Frontal cortex (tissue), 4 donors: ENCODE data around the gene SMIM43. TPM values are rescaled to one million over a fixed set of nuclear protein-coding genes. Genes with fewer than 3 reads are reported as not detected.
"Not testable (repeated sequence)": the region's sequence is repeated elsewhere in the genome, so short reads cannot be mapped to it uniquely, and the experiment has no call there.

Experiments
- DNase-seq, 2 donors: peaks; one replicate each; pipeline ENCODE4 v3.0.0; 2012; ENCODE audit warnings: low spot score in 2 of 2
- FAIRE-seq: peaks from 2 replicates; lab custom pipeline; 2012; peaks lifted over from hg19 to GRCh38; lab: Jason Lieb, UNC
- total RNA-seq: library from RNA; depleted of rRNA; stranded (reverse); fragments of >200 nt; gene quantifications from one replicate; pipeline ENCODE4 v1.2.3, GENCODE V29; 2014
- donor health status: control.
- donor health status: control.
- donor health status: control.

SMIM43 gene
- total RNA-seq, 1 donor from 2014 or later, result 4.5 TPM

- FAIRE-seq, result no peak
- DNase-seq, result no peak
Measured at GRCh38 chr4:121784975-121785374, 20.0 kb upstream of the SMIM43 start.

GRCh38 chr4:121784401-121784800 is 19.4 kb upstream of the SMIM43 start:
- DNase-seq, result no peak

GRCh38 chr4:121783210-121783609 is 18.2 kb upstream of the SMIM43 start:
- FAIRE-seq, result no peak
- no peak for DNase-seq

More at GRCh38 chr4:121784401-121784800, 19.4 kb upstream of the SMIM43 start:
- no peak for FAIRE-seq

- DNase-seq (no peak), FAIRE-seq (no peak)
Measured at GRCh38 chr4:121778991-121779628, 14.1 kb upstream of the SMIM43 start.

GRCh38 chr4:121777625-121778024 is 12.7 kb upstream of the SMIM43 start:
- no peak for DNase-seq
- no peak for FAIRE-seq

GRCh38 chr4:121776610-121777401 is 11.8 kb upstream of the SMIM43 start:
- FAIRE-seq (no peak), DNase-seq (no peak)

GRCh38 chr4:121773883-121774282 is 8.9 kb upstream of the SMIM43 start:
- DNase-seq (no peak), FAIRE-seq (no peak)

- FAIRE-seq (no peak), DNase-seq (no peak)
Measured at GRCh38 chr4:121771869-121772268, 6.9 kb upstream of the SMIM43 start.

GRCh38 chr4:121769341-121769740 is 4.4 kb upstream of the SMIM43 start:
- no peak for FAIRE-seq
- DNase-seq, result no peak

- DNase-seq (no peak), FAIRE-seq (no peak)
Measured at GRCh38 chr4:121767166-121767565, 2.2 kb upstream of the SMIM43 start.

- FAIRE-seq, result no peak
- DNase-seq, result no peak
Measured at GRCh38 chr4:121765971-121766538, 1.1 kb upstream of the SMIM43 start.

- FAIRE-seq, result no peak
- DNase-seq, result no peak
Measured at GRCh38 chr4:121765368-121765705, 373 bp upstream of the SMIM43 start.

- FAIRE-seq (no peak), DNase-seq (no peak)
Measured at GRCh38 chr4:121764303-121764701, 662 bp downstream of the SMIM43 start.

GRCh38 chr4:121760205-121760604 is 4.8 kb downstream of the SMIM43 start:
- FAIRE-seq (no peak), DNase-seq (no peak)

GRCh38 chr4:121758925-121759568 is 5.9 kb downstream of the SMIM43 start:
- no peak for DNase-seq
- no peak for FAIRE-seq

- not testable (repeated sequence) for DNase-seq, FAIRE-seq
Measured at GRCh38 chr4:121752142-121752541, 12.8 kb downstream of the SMIM43 start.

GRCh38 chr4:121749225-121749624 is 15.7 kb downstream of the SMIM43 start:
- no peak for FAIRE-seq

GRCh38 chr4:121742794-121743193 is 22.2 kb downstream of the SMIM43 start:
- FAIRE-seq, result no peak

More at GRCh38 chr4:121749225-121749624, 15.7 kb downstream of the SMIM43 start:
- DNase-seq, result no peak

GRCh38 chr4:121741751-121742150 is 23.2 kb downstream of the SMIM43 start:
- DNase-seq, result no peak

More at GRCh38 chr4:121742794-121743193, 22.2 kb downstream of the SMIM43 start:
- DNase-seq, result no peak

GRCh38 chr4:121740796-121741409 is 24.1 kb downstream of the SMIM43 start:
- DNase-seq (no peak), FAIRE-seq (no peak)

More at GRCh38 chr4:121741751-121742150, 23.2 kb downstream of the SMIM43 start:
- no peak for FAIRE-seq
